DND-41 (cell line): ENCODE data around the gene MEGF6.
A peak's percentile ranks its signal among the peaks of the same experiment; 100 is the strongest.

Experiments
- ATAC-seq: fragments of 200-7000 bp; cut with Tn5 transposase; 3 replicates; pipeline ENCODE4 v1.9.1; 2021; ENCODE audit warnings: low read depth; ENCODE audit not compliant: insufficient read depth
- DNase-seq: peaks from one replicate; pipeline ENCODE4 v3.0.0-alpha.2; 2020
- H2AFZ ChIP-seq: 2 replicates; pipeline ENCODE4 v1.6.0; 2012; ENCODE audit warnings: low read depth, low read length
- H3K27ac ChIP-seq: 2 replicates; pipeline ENCODE4 v1.5.1; 2012; ENCODE audit warnings: low read length, inconsistent platforms
- H3K27me3 ChIP-seq: fragments of 200-600 bp; sonication (generic); 2 replicates; pipeline ENCODE4 v1.6.0; 2012; ENCODE audit warnings: low read length, mild to moderate bottlenecking, inconsistent platforms; ENCODE audit not compliant: insufficient read depth, poor library complexity
- H3K36me3 ChIP-seq: 2 replicates; pipeline ENCODE4 v1.5.1; 2012; ENCODE audit warnings: low read length, inconsistent platforms; ENCODE audit not compliant: insufficient read depth
- H3K4me1 ChIP-seq: 2 replicates; pipeline ENCODE4 v1.5.1; 2012; ENCODE audit warnings: mild to moderate bottlenecking, low read length; ENCODE audit not compliant: insufficient read depth
- H3K4me2 ChIP-seq: 2 replicates; pipeline ENCODE4 v1.6.0; 2012; ENCODE audit warnings: mild to moderate bottlenecking, moderate library complexity, low read length, inconsistent platforms; ENCODE audit not compliant: insufficient read depth
- H3K4me3 ChIP-seq, 2 experiments: fragments of 200-600 bp in 1 of 2; shearing (Covaris generic) in 1 of 2; 2 replicates each; pipeline ENCODE4 v1.5.1; 2012 to 2016; ENCODE audit warnings: inconsistent platforms in 2 of 2, low read length in 2 of 2, mild to moderate bottlenecking in 2 of 2, low read depth in 1 of 2, moderate library complexity in 1 of 2
- H3K79me2 ChIP-seq: 2 replicates; pipeline ENCODE4 v1.6.0; 2012; ENCODE audit warnings: low read length, inconsistent platforms; ENCODE audit not compliant: insufficient read depth
- H3K9ac ChIP-seq: 2 replicates; pipeline ENCODE4 v1.6.0; 2012; ENCODE audit warnings: low read depth, mild to moderate bottlenecking, inconsistent platforms, low read length, moderate library complexity
- H3K9me3 ChIP-seq: 2 replicates; pipeline ENCODE4 v1.5.1; 2012; ENCODE audit warnings: low read length, moderate library complexity, mild to moderate bottlenecking, inconsistent platforms; ENCODE audit not compliant: insufficient read depth, severe bottlenecking
- H4K20me1 ChIP-seq: 2 replicates; pipeline ENCODE4 v1.6.0; 2012; ENCODE audit warnings: low read length; ENCODE audit not compliant: insufficient read depth
- CTCF ChIP-seq: IDR thresholded peaks from 2 replicates; pipeline ENCODE4 v1.5.1; 2012; ENCODE audit warnings: borderline replicate concordance, low read length, moderate library complexity, mild to moderate bottlenecking; ENCODE audit not compliant: poor library complexity, severe bottlenecking; ENCODE audit errors: extremely low read depth
- EZH2 ChIP-seq: IDR thresholded peaks from 3 replicates; pipeline ENCODE4 v1.6.1; 2012; ENCODE audit warnings: borderline replicate concordance, low read depth, mild to moderate bottlenecking, moderate library complexity, low read length, inconsistent platforms; ENCODE audit not compliant: severe bottlenecking

MEGF6 gene

GRCh38 chr1:3628445-3628844 is 17.1 kb upstream of the MEGF6 start:
- H3K9me3 ChIP-seq = no peaks in the 10 kb centered on the region
- no peak overlapping the region for H2AFZ ChIP-seq
- DNase-seq = no peak
- TF ChIP-seq EZH2 (no peak), CTCF (no peak)
- no peak overlapping the region for H3K4me2 ChIP-seq
- peaks cover 17% of the 10 kb centered on the region for H3K4me1 ChIP-seq
- peaks cover 61% of the 10 kb centered on the region for H3K36me3 ChIP-seq
- H4K20me1 ChIP-seq = peaks cover 15% of the 10 kb centered on the region; the same call in 1 of the 2 replicates
- peaks cover 9% of the 10 kb centered on the region for H3K79me2 ChIP-seq
- no peaks in the 10 kb centered on the region for H3K27me3 ChIP-seq
- H3K4me3 ChIP-seq = no peak overlapping the region
- ATAC-seq = no peak
- H3K9ac ChIP-seq = no peak overlapping the region
- no peak overlapping the region for H3K27ac ChIP-seq

- Histone ChIP-seq H3K4me2 (no peak overlapping the region), H3K9ac (no peak overlapping the region), H3K4me3 (no peak overlapping the region), H2AFZ (no peak overlapping the region), H3K36me3 (peaks cover 53% of the 10 kb centered on the region), H4K20me1 (peaks cover 15% of the 10 kb centered on the region; the same call in 1 of the 2 replicates), H3K79me2 (peaks cover 9% of the 10 kb centered on the region), H3K4me1 (peaks cover 24% of the 10 kb centered on the region), H3K27me3 (no peaks in the 10 kb centered on the region), H3K9me3 (no peaks in the 10 kb centered on the region), H3K27ac (no peak overlapping the region)
- TF ChIP-seq CTCF = no peak
- no peak for TF ChIP-seq EZH2
- no peak for DNase-seq
- no peak for ATAC-seq
These were observed 16.4 kb upstream of the MEGF6 start for GRCh38 chr1:3627515-3628253.

- no peak overlapping the region for H2AFZ ChIP-seq
- peak overlapping the region in 1 of 2 experiments; percentile 97; a peak in 1 of 4 replicates for H3K4me3 ChIP-seq
- H3K9me3 ChIP-seq = no peaks in the 10 kb centered on the region
- H3K4me1 ChIP-seq = peaks cover 24% of the 10 kb centered on the region
- H4K20me1 ChIP-seq = peaks cover 12% of the 10 kb centered on the region; the same call in 1 of the 2 replicates
- no peak overlapping the region for H3K27ac ChIP-seq
- ATAC-seq (no peak), DNase-seq (no peak)
- TF ChIP-seq EZH2 (no peak), CTCF (no peak)
- peaks cover 37% of the 10 kb centered on the region for H3K36me3 ChIP-seq
- peak overlapping the region; percentile 59; the same call in 1 of the 2 replicates for H3K9ac ChIP-seq
- peaks cover 9% of the 10 kb centered on the region for H3K79me2 ChIP-seq
- H3K27me3 ChIP-seq = no peaks in the 10 kb centered on the region
- peak overlapping the region; percentile 92 for H3K4me2 ChIP-seq
These were observed 14.7 kb upstream of the MEGF6 start for GRCh38 chr1:3626025-3626424.
